B cell (primary cell): ENCODE results near the gene PLCB1. TPM values are rescaled to one million over a fixed set of nuclear protein-coding genes. Genes with fewer than 3 reads are reported as not detected.
"Not testable (repeated sequence)": the region's sequence is repeated elsewhere in the genome, so short reads cannot be mapped to it uniquely, and the experiment has no call there.

Experiments used
- ATAC-seq: fragments of 200-7000 bp; cut with Tn5 transposase; one replicate; pipeline ENCODE4 v1.10.0; 2021; ENCODE audit warnings: low read depth, mild to moderate bottlenecking, moderate number of reproducible peaks, moderate library complexity
- CTCF ChIA-PET: fragments of 350-600 bp; sonication (Branson Sonifier 250); formaldehyde crosslinking; loops from one replicate; lab custom pipeline; 2021; ENCODE audit warnings: antibody characterized with exemption, inconsistent platforms; lab: Charles Lee
- POLR2A ChIA-PET: fragments of 350-600 bp; sonication (Branson Sonifier 250); formaldehyde crosslinking; loops from one replicate; lab custom pipeline; 2021; ENCODE audit warnings: antibody characterized with exemption; lab: Charles Lee
- DNase-seq: peaks from one replicate; pipeline ENCODE4 v3.0.0; 2013
- H2AFZ ChIP-seq: 2 replicates; pipeline ENCODE4 v1.6.1; 2012; ENCODE audit warnings: mild to moderate bottlenecking, low read depth, low read length; ENCODE audit not compliant: insufficient read depth, poor library complexity, severe bottlenecking
- H3K27ac ChIP-seq, 2 donors: 1 replicate in 1 of 2; 2 replicates in 1 of 2; pipeline ENCODE4 v1.5.1; 2012 to 2013; ENCODE audit warnings: low read length in 2 of 2, mild to moderate bottlenecking in 2 of 2, moderate library complexity in 1 of 2
- H3K27me3 ChIP-seq, 4 experiments: fragments of 200-600 bp in 1 of 4; sonication (generic) in 1 of 4; replicated peaks in 1 of 4; 1 replicate in 2 of 4; 2 replicates in 2 of 4; pipeline versions ENCODE4 v1.6.1 to v1.7.0; 2013 to 2016; ENCODE audit warnings: low read length in 3 of 4, mild to moderate bottlenecking in 2 of 4, mixed read lengths in 1 of 4, moderate library complexity in 1 of 4; ENCODE audit not compliant: insufficient read depth in 4 of 4, control insufficient read depth in 3 of 4; ENCODE audit errors: control extremely low read depth in 1 of 4
- H3K36me3 ChIP-seq, 2 experiments: replicated peaks in 1 of 2; 1 replicate in 1 of 2; 2 replicates in 1 of 2; pipeline versions ENCODE4 v1.6.1 to v1.7.1; 2013; ENCODE audit warnings: low read length in 1 of 2; ENCODE audit not compliant: insufficient read depth in 2 of 2, control insufficient read depth in 1 of 2; ENCODE audit errors: control extremely low read depth in 1 of 2, extremely low read depth in 1 of 2
- H3K4me1 ChIP-seq, 2 donors: fragments of 200-600 bp in 1 of 2; sonication (generic) in 1 of 2; 1 replicate in 1 of 2; 2 replicates in 1 of 2; pipeline versions ENCODE4 v1.5.1 to v1.6.1; 2013 to 2017; ENCODE audit warnings: low read length in 2 of 2; ENCODE audit not compliant: control insufficient read depth in 2 of 2, insufficient read depth in 2 of 2
- H3K4me2 ChIP-seq: replicated peaks from 2 replicates; pipeline ENCODE3; 2012; ENCODE audit warnings: mild to moderate bottlenecking, low read depth, low read length; ENCODE audit not compliant: poor library complexity, severe bottlenecking
- H3K4me3 ChIP-seq, 5 experiments: fragments of 200-600 bp in 1 of 5; sonication (generic) in 1 of 5; 1 replicate in 3 of 5; 2 replicates in 2 of 5; pipeline versions ENCODE4 v1.5.1 to v1.7.0; 2011 to 2016; ENCODE audit warnings: low read length in 4 of 5, mild to moderate bottlenecking in 4 of 5, low read depth in 2 of 5, control low read depth in 1 of 5, moderate library complexity in 1 of 5; ENCODE audit not compliant: insufficient read depth in 1 of 5; ENCODE audit errors: control extremely low read depth in 1 of 5, extremely low read depth in 1 of 5
- H3K79me2 ChIP-seq: fragments of 200-600 bp; sonication (generic); one replicate; pipeline ENCODE4 v1.6.0; 2016; ENCODE audit warnings: low read length; ENCODE audit not compliant: control insufficient read depth, insufficient read depth
- H3K9ac ChIP-seq: fragments of 200-600 bp; sonication (generic); 2 replicates; pipeline ENCODE4 v1.6.1; 2017; ENCODE audit warnings: mild to moderate bottlenecking, low read length, moderate library complexity
- H3K9me3 ChIP-seq, 3 donors: one replicate each; pipeline versions ENCODE4 v1.6.1 to v1.7.1; 2013; ENCODE audit warnings: low read length in 2 of 3; ENCODE audit not compliant: control insufficient read depth in 2 of 3, insufficient read depth in 1 of 3; ENCODE audit errors: control extremely low read depth in 1 of 3
- H4K20me1 ChIP-seq: 2 replicates; pipeline ENCODE4 v1.6.0; 2012; ENCODE audit warnings: mild to moderate bottlenecking, low read length; ENCODE audit not compliant: insufficient read depth, control insufficient read depth, poor library complexity, severe bottlenecking
- H3K27ac Mint-ChIP-seq: one replicate; pipeline ENCODE4 v1.8.0; 2021; ENCODE audit warnings: mixed read lengths
- H3K27me3 Mint-ChIP-seq: one replicate; pipeline ENCODE4 v1.8.0; 2021; ENCODE audit warnings: mixed read lengths
- H3K4me1 Mint-ChIP-seq: one replicate; pipeline ENCODE4 v1.8.0; 2021; ENCODE audit warnings: mixed read lengths
- H3K4me3 Mint-ChIP-seq: one replicate; pipeline ENCODE4 v1.8.0; 2021; ENCODE audit warnings: mixed read lengths
- H3K9me3 Mint-ChIP-seq: one replicate; pipeline ENCODE4 v1.8.0; 2022; ENCODE audit warnings: mixed read lengths; ENCODE audit not compliant: insufficient read depth
- CTCF ChIP-seq: fragments of 200-600 bp; IDR thresholded peaks from one replicate; pipeline ENCODE4 v1.8.0; 2022; ENCODE audit warnings: antibody characterized with exemption, mild to moderate bottlenecking
- EZH2 ChIP-seq: IDR thresholded peaks from 2 replicates; pipeline ENCODE4 v1.6.1; 2012; ENCODE audit warnings: borderline replicate concordance, low read depth, mild to moderate bottlenecking, moderate library complexity, low read length; ENCODE audit not compliant: insufficient read depth, poor library complexity, severe bottlenecking
- WGBS: methylation state at CpG from one replicate; pipeline ENCODE4 v1.1.5; 2013; ENCODE audit warnings: missing lambda C conversion rate; ENCODE audit not compliant: insufficient coverage; 5-methylcytosine and 5-hydroxymethylcytosine counted together
- intact Hi-C: fragments of 100-400 bp; cut with micrococcal nuclease; formaldehyde crosslinking; loops from one replicate; pipeline ENCODE4 v1.10.0; 2022
- polyA plus RNA-seq: library from polyadenylated mRNA; depleted of rRNA; stranded (reverse); fragments of >200 nt; gene quantifications from 2 replicates; pipeline ENCODE4 v1.2.3, GENCODE V29; 2012
- total RNA-seq, 2 donors: library from RNA; stranded (reverse); fragments of 120-200 nt in 1 of 2; gene quantifications; 1 replicate in 1 of 2; 2 replicates in 1 of 2; pipeline versions ENCODE4 v1.2.3 to v1.2.4, GENCODE V29; 2013 to 2022

Gene PLCB1
- total and polyA plus RNA-seq, 2 donors (not counting 1 experiment from before 2014, with no cell fraction given), result 0.18 to 0.47 TPM

- H3K79me2 ChIP-seq, result no peaks in the 10 kb centered on the region
- Mint-ChIP-seq H3K4me3 (no peak overlapping the region), H3K27me3 (no peaks in the 10 kb centered on the region), H3K27ac (no peak overlapping the region), H3K9me3 (no peaks in the 10 kb centered on the region), H3K4me1 (no peaks in the 10 kb centered on the region)
- no peak for DNase-seq
- no peaks in the 10 kb centered on the region for H3K27me3 ChIP-seq
- H3K27ac ChIP-seq, result no peak overlapping the region
- H3K4me1 ChIP-seq, result no peaks in the 10 kb centered on the region
- H2AFZ ChIP-seq, result no peak overlapping the region
- H4K20me1 ChIP-seq, result no peaks in the 10 kb centered on the region
- POLR2A ChIA-PET, result no interaction called here
- no peaks in the 10 kb centered on the region for H3K36me3 ChIP-seq
- CTCF ChIA-PET, result no interaction called here
- H3K9me3 ChIP-seq, result peaks cover 0 to 11% (median 0%) of the 10 kb centered on the region in 3 donors
- no peak overlapping the region for H3K4me3 ChIP-seq
- no peak overlapping the region for H3K4me2 ChIP-seq
- WGBS, result 57% methylated on average over 1 of the region's 2 CpGs
- no peak overlapping the region for H3K9ac ChIP-seq
- intact Hi-C loops, result no loop called here
- TF ChIP-seq EZH2, result no peak
- TF ChIP-seq CTCF, result no peak
- ATAC-seq, result no peak
Measured at GRCh38 chr20:8155812-8156211, 23.7 kb downstream of the PLCB1 start.

GRCh38 chr20:8156235-8157079, 24.4 kb downstream of the PLCB1 start:
- intact Hi-C loops, result no loop called here
- Histone ChIP-seq H3K9me3 (peaks cover 0 to 11% (median 0%) of the 10 kb centered on the region in 3 donors), H3K4me1 (no peaks in the 10 kb centered on the region), H3K27ac (no peak overlapping the region), H3K9ac (no peak overlapping the region), H3K79me2 (no peaks in the 10 kb centered on the region), H3K4me3 (no peak overlapping the region), H3K36me3 (no peaks in the 10 kb centered on the region), H4K20me1 (no peaks in the 10 kb centered on the region), H3K4me2 (no peak overlapping the region), H3K27me3 (no peaks in the 10 kb centered on the region), H2AFZ (no peak overlapping the region)
- H3K27me3 Mint-ChIP-seq, result no peaks in the 10 kb centered on the region
- POLR2A ChIA-PET, result no interaction called here
- H3K9me3 Mint-ChIP-seq, result no peaks in the 10 kb centered on the region
- DNase-seq, result no peak
- TF ChIP-seq EZH2 (no peak), CTCF (no peak)
- H3K27ac Mint-ChIP-seq, result no peak overlapping the region
- CTCF ChIA-PET, result no interaction called here
- no peak for ATAC-seq
- no peak overlapping the region for H3K4me3 Mint-ChIP-seq
- no peaks in the 10 kb centered on the region for H3K4me1 Mint-ChIP-seq

- POLR2A ChIA-PET, result not testable (repeated sequence)
Measured at GRCh38 chr20:8159217-8159616, 27.2 kb downstream of the PLCB1 start.

More at GRCh38 chr20:8159217-8159616, 27.2 kb downstream of the PLCB1 start:
- H3K27me3 ChIP-seq, H3K4me2 ChIP-seq, H3K9me3 Mint-ChIP-seq, H3K9ac ChIP-seq, H3K4me3 ChIP-seq, intact Hi-C loops, ATAC-seq, H2AFZ ChIP-seq, DNase-seq, H4K20me1 ChIP-seq, H3K27ac ChIP-seq, H3K4me1 ChIP-seq, H3K4me1 Mint-ChIP-seq, H3K4me3 Mint-ChIP-seq, CTCF ChIA-PET, H3K79me2 ChIP-seq, H3K36me3 ChIP-seq, H3K27ac Mint-ChIP-seq, H3K27me3 Mint-ChIP-seq: not testable (repeated sequence)
- H3K9me3 ChIP-seq, result peaks cover 0 to 11% (median 0%) of the 10 kb centered on the region in 3 donors
- 100% methylated on average over 1 of the region's 1 CpG for WGBS
